CD4-positive, alpha-beta T cell treated with Interleukin-1 beta for 1 hour (primary cell): Measurements from ENCODE around the gene PTPRO.
A peak's percentile ranks its signal among the peaks of the same experiment; 100 is the strongest.

ENCODE experiments used
- DNase-seq, 2 donors: peaks; one replicate each; pipeline ENCODE4 v3.0.0-alpha.2; 2020 to 2022

The PTPRO gene

DNA sequence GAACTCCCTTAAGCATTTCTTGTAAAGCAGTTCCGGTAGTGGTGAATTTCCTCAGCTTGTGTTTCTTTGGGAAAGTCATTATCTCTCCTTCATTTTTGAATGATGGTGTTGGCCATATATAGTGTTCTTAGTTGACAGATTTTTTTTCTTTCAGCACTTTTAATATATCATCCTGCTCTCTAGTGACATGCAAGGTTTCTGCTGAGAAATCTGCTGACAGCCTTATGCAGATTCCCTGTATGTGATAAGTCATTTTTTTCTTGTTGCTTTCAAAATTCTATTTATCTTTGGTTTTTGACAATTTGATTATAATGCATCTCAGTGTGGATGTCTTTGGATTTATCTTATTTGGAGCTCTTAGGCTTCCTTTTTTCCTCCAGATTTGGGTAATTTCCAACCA is 135.7 kb downstream of the PTPRO start:
- DNase-seq = no peak

DNA sequence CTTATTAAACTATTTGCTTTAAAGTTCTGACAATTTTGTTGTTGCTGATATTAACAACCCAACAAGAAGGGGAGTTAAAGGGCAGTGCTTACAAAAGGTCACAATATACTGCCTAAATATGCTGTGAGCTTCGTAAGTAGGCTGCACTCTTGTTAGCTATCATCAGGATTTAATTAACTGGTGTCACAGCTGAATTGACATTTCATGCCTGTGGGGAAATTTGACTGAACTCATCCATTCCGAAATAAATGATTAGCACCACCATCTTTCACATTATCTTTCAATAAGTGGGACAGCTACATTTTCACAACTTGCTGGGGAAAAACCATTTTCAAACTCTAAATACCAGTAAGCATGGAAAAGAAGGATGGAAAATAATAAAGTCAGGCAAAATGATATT is 146.6 kb downstream of the PTPRO start:
- no peak for DNase-seq

DNA sequence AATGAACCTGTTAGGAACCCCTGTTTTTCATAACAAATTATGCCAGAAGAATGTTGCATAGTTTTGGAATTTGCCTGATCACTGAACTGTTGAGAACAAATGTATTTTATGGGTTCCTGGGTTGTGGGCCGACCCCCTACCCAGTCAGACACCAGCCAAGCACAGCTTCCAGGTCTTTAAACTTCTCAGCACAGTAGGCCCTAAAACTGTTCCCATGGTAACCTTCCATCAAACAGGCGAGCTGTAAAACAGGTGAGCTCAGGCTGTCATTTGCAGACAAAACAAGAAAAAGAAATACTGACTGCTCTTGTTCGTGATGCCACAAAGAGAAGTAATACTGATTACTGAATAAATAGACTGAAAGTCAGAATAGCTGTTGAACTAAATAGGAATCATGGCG is 147.0 kb downstream of the PTPRO start:
- no peak for DNase-seq

DNA sequence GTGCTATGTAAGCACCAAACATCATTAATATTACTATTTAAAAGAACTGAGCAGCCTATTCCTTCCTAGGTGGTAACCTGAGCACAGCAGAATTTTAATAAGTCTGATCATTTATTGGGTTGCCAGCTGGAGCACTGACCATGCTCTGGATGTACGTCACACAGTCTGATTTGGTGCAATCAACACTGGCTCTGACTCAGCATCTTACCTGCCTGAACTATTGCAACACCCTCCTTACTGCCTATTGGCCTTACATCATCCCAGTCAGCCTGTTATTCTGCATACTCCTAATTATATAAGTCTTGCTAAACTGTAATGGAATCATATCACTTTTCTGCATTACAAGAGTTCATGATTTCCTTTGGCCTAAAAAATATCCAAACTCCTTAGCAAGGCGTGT is 149.7 kb downstream of the PTPRO start:
- no peak for DNase-seq

DNA sequence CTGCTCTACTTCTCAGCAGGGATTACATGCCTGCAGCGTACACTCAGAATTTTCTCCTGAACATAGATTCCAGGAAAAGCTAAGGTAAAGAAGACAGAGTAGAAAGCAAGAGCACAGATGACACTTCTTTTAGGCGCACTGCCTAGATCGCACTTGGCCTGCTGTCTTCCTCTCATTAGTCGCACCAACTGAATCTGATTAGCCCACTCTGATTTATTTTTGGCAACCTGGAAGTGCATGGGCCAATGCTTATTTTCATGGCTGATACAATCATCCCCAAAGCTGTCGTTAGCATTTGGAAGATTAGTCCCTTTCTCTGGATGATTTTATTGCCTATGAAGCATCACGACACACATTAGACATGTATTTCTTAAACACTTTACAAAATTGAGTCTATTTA is 152.5 kb downstream of the PTPRO start:
- no peak for DNase-seq

DNA sequence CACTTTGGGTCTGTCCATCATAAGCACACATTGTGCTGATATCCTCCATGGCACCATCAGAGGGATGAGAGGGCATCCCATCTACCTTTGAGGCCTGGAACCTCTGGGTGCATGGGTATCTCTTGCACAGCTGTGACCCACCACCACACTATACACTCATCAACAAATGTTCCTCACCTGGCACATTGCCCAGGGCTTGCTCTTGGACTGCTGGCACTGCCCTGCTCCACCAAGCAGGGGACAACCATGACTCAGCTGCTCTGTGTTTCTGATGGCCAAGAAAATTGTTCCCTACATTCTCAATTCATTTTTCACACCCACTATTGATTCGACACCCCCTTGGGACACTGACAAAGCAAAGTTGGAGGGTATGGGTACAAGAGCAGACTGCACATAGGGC is 155.5 kb downstream of the PTPRO start:
- DNase-seq = no peak

DNA sequence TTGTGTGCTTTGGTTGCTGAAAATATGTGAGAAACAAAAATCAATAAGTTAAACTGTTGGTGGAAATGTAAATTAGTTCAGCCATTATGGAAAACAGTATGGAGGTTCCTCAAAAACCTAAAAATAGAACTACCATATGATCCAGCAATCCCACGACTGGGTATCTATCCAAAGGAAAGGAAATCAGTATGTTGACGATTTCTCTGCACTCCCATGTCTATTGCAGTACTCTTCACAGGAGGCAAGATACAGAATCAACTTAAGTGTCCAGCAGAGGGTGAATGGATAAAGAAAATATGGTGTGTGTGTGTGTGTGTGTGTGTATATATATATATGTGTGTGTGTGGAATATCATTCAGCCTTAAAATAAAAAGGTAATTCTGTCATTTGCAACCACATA is 159.5 kb downstream of the PTPRO start:
- DNase-seq = no peak

DNA sequence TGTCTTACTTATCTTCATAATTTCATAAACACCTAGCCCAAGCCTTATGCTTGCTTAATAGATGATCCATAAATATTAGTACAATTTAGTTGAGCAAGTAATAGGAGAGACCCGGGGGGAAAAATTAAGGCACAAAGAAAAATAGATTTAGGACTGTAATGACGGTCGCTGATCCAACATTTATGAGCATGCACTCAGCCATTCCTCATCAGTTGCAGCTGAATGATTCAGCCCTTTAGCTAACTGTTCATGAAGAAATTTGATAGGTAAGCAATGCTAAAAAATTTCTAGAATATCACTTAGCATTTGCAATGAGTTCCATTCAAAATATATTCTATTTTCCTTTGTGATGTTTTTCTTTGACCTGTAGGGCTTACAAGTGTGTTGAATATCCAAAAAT is 163.2 kb downstream of the PTPRO start:
- DNase-seq = no peak

DNA sequence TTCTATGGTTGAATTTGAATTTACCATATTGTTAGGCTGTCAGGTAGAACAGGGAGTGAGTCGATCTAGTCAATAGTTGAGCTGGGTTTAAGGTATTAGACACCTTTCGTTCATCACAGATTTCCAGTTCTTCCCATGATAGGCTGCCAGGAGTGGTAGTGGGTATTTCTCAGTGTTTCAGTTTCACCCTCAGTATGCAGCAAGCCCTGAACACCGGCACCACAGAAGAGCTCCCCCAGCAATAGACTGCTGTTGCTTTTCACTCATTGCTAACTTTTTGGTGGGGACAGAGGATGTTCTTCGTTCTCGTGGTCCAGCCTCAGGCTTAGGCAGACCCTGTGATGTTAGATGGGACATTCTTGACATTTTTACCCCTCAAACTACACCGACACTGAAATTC is 164.6 kb downstream of the PTPRO start:
- no peak for DNase-seq

DNA sequence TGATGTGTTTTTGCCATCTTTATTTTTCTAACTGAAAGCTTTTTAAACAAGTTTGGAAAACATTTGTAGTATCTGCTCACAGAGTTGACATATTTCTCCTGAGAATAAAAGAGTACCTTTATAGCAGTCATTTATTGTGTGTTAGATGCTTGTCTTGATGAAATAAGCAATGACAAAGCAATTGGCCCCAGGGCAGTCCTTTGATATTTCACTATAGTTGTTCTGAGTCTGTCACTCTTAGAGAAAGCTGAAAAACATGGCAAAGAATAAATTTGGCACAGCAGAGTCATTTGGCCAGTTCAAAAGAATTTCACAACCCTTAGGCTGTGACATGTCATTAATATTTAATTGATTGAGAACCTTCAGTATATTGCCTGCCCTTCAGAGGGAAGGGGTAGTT is 166.2 kb downstream of the PTPRO start:
- DNase-seq = no peak

DNA sequence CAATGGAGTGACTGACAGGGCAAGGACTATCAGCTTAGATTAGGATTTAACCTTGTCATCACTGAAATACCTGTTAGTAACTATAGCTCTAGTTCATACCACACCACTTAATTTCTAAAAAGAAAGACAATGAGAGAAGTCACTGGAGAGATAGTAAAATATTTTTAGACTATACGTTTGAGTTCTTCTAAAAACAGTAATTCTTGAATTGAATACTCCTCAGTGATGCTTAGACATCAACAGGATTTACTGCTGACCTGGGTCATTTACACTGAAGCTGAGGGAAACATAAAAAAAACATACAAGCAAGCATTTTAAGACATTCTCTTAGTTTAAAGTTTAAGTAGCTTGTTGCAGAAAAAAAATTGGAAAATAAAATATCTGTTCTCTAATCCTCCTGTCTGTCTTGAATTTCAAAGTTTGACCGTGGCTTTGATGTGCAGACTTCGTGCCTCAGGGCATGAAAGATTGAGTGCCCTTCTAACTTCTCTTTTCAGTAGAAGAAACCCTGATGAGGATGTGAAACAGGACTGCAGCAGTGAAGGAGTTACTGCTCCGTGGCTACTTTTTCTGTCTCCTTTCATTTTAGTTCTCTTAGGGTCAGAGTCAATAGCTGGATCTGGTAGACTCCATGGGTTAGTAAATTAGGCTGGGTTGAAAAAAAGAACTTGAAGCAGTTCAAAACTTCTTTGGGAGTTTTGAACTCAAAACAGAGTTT is 172.2 kb downstream of the PTPRO start:
- no peak for DNase-seq

DNA sequence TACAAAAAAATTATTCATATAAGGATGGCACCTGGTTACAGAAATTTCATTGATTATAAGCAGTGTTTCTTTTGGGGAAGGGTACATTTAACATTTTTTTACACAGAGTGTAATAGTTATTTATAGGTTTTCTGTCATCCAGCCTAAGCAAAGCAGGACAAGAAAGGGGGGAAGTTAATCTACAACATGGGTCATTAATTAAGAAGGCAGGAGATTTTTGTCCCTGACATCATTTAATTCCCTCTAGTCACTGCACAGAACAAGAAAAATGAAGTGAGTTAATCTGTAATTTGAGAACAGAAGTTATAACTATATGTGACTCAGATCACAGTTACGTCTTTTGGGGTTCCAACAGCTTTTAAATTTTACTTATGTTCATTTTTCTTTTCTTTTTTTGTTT is 173.4 kb downstream of the PTPRO start:
- DNase-seq = no peak

DNA sequence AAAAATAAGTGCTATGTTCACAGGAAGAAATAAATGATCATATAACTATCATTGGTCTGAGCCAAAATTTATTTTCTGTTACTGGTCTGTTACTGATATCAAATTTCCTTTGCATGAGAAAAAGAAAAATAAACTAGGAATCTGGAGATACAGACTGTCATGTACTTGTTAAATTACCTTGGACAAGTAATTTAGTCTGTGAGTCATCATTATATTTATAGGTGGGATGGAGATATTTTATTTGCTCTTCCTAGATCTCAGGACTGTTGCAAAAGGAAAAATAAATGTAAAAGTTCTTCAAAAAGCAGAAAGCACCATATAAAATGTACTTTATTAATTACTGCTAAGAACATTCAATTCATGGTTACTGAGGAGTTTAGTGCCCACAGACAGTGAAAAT is 174.4 kb downstream of the PTPRO start:
- DNase-seq = no peak

DNA sequence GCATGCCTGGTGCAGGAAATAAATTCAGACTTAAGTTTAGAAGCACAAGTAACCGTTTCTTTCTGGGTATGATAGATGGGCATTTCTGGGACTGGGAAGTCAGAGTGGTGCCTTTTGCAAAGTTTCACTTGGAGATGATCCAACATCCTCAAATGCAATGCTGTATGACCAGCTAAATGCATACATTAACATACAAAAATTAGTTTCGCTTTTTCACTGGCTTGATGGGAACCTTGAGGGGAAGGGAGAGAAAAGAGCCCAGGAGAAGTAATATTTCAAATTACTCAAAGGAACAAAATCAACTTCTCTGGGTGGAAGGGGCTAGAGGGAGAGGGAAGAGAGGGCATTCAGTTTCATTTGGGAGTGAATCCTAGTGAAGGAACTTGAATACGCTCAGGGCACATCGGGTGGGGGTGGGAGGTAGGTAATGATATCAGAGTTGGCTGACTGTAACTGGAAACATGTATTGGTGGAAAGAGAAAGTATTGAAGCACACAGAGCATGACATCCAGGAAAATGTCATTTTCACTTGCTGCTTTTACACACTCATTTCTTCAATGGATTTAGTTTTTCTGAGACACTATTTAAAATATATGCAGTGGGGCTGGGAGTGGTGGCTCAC is 175.5 kb downstream of the PTPRO start:
- no peak for DNase-seq

DNA sequence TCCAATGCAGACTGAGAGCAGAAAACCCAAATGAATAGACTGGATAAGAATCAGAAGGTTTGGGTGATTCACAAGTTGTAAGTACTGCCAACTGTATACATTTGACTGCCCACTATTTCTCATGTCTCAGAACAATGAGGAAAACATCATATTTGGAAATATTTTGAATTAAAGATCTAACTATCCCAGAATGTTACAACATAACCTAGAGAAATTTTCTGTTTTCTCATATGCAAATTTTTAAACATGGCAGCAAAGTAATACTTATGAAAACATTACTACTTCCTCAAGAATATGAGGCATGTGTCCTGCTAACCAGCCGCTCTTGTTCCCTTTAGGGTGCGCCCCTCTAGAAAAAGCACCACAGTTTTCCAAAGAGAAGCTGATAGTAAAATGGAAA is 179.9 kb downstream of the PTPRO start:
- DNase-seq = no peak

DNA sequence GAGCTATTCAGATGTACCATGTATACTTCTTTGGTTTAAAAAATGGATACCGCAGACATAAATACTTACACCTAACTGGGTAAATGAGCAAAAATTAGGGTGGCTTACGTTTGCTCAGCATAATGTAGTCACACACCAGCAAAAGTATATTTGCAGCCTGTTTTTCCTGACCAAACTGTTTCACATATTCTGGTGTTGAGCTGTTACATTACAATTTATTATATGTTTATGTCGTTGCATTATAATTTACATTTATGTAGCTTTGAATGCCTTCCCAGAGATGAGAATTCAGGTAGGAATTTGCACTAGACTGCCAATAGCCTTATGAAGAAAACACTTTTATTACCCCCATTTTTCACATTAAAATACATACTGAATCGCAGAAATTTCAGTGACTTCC is 183.3 kb downstream of the PTPRO start:
- DNase-seq = no peak

DNA sequence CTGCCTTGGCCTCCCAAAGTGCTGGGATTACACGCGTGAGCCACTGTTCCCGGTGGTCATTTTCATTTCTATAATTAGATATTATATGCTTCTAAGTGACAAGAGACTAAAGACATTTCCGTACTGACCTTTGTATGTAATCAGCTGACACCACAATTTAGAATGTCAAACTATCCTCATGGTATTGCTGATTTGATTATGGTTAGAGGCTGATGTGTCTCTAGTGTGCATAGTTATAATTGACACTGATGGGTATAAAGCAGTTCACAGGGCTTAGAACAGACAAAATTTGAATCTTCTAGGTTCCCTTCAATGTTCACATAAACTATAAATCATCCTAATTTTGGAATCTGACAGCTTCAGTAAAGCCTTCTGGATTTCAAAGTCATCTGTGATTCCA is 192.7 kb downstream of the PTPRO start:
- no peak for DNase-seq

DNA sequence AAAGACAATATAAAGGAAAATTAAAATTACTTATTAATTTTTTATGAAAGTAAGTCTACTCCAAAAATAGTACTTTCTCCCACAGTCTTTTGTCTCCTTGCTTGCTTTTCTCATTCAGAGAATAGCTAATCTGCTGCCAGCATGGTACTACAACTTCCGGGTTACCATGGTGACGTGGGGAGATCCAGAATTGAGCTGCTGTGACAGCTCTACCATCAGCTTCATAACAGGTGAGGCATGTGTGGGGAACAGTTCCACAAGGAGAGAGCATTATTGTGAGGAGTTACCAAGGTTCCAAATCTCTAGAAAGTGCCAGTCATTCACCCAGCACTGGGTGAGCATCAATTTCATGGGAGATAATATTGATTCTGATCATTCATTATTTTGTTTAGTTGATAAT is 197.8 kb downstream of the PTPRO start:
- DNase-seq = no peak

DNA sequence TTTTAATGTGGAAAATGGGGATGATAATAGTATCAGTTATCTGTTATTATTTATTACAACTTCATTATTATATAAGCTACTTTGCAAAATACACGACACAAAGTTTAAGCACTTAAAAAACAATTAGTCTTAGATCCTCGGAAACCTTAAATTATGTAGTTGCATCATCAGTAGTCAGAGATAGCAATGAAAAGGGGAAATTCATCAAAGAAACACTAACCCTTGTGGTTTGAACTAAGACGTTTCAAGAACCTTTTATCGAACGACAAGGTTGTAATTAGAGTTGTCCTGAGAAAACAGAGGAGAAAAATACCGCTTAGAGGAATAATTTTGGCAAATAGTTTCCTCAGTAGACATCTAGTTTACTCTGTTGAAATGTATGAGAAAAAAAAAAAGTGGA is 198.5 kb downstream of the PTPRO start:
- no peak for DNase-seq

DNA sequence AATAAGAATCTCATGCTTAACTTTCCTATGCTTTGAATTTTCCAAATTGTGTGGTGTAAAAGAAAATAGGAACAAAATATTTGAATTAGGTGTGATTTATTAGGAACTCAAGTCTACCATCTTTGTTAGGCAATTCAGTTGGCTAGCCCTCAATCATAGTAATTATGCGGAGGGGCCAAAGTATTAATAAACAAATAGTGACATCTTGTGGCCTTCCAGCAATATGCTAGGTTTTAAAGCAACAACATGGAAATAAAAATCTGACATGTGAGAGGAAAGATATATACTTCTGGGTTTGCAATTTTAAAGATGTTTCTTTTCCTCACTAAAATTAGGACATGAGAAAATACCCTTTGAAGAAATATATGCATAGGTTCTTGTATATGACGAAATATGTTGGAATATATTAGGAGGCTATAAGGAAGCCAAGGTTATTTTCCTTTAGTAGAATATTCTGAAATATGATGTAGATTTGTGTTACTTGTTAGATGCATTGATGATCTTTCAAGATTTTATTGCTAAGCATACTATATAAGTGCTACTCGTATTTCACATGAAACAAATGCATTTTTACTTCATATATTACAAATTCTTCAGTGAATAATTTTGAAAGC is 200.4 kb downstream of the PTPRO start:
- peak in 1 of 2 donors; percentile 26 for DNase-seq

DNA sequence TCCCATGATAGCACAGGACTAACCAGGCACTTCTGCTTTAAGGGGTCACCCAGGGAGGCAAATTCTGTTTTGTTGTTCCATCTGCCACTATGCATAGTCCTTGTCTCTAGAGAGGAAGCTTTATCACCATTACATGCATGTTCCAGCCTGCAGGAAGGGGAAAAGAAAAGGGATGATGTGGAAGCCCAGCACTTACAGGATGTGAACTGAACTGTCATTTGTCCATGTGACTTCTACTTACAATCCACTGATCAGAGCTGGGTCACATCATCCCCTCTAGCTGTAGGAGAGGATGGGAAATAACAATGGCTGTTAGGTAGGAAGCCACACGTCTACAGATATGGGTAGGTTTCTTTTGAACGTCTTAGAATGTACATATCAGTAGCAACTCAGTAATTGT is 203.1 kb downstream of the PTPRO start:
- DNase-seq = no peak

DNA sequence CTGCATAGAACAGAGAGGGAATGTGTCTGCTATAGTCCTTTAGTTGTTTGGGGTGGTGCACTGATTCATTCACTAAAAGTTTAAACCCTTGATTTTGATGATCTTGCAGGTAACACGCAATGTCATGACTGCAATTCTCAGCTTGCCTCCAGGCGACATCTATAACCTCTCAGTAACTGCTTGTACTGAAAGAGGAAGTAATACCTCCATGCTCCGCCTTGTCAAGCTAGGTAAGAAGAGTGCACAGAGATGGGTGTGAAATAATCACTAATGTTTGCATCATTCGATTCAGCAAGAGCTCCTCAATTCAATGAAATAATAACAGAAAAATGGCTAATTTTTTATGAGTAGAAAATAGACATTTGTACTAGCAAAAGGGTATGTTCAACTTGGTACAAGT is 203.7 kb downstream of the PTPRO start:
- no peak for DNase-seq

DNA sequence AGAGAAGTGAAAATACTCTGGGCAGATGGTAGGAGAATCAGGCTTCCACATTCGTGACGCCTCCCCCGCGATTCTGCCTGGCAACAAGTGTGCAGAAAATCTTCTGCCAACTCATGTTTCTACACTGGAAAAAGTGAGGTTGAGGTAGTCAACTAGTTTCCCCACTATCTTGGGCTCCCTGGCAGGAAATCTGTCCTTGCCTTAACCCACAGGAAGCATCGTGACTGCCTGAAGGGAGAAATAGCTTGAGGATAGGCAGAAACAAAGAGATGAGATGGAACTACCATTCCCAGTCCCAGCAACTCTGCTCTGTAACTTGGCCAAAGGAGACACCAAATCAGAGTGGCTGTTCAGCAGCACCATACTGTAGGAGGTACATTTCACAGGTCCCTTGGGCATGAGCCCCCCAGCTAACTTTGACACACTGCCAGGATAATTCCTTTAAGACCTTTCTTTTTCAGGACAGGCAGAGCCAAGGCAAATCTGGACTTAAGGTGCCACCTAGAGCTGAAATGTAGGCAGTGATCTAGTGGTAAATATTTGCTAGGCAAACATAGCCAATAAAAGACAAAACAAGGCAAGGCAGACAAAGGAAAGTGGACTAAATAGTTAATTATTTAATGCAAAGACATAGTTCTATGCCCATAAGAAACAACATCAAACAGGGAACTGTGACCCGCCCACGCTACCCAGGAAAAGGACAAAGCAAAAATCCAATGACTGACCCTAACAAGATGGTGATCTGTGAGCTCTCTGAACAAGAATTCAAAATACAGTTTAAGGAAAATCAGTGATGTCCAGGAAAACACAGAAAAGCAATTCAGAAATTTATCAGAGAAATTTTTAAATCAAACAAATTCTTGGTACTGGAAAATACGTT is 205.1 kb downstream of the PTPRO start:
- DNase-seq = no peak

DNA sequence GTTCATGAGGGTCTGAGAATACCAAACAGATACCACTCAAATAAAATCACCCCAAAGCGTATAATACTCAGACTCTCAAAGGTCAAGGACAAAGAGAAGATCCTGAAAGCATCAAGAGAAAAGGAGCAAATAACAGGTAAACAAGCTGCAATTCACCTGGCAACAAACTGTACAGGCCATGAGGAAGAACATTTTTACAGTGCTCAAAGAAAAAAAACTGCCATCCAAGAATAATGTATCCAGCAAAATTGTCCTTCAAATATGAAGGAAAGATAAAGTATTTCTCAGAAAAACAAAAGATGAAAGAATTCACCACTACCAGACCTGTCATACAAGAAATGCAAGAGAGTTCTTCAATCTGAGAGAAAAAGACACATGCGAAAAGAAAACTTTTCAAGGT is 206.4 kb downstream of the PTPRO start:
- DNase-seq = no peak
